Measurements from ENCODE around the gene DCLK2.

GRCh38 chr4:150238591-150238990 lies 160.3 kb downstream of the DCLK2 start:
- TF ChIP-seq CTCF (IDR thresholded peaks at IDR 0.05): no peak
- no peak for TF ChIP-seq EZH2 (IDR thresholded peaks at IDR 0.05; ENCODE audit: borderline replicate concordance, insufficient read depth, low read depth, low read length, poor library complexity, severe bottlenecking)
